HPDE6-E6E7 (cell line): Measurements from ENCODE around the gene RASGEF1C.
A peak's percentile ranks its signal among the peaks of the same experiment; 100 is the strongest.

ENCODE experiments used
- DNase-seq: peaks from one replicate; pipeline ENCODE4 v3.0.0; 2011; ENCODE audit warnings: missing footprints; ENCODE audit errors: extremely low spot score

Gene RASGEF1C

DNA sequence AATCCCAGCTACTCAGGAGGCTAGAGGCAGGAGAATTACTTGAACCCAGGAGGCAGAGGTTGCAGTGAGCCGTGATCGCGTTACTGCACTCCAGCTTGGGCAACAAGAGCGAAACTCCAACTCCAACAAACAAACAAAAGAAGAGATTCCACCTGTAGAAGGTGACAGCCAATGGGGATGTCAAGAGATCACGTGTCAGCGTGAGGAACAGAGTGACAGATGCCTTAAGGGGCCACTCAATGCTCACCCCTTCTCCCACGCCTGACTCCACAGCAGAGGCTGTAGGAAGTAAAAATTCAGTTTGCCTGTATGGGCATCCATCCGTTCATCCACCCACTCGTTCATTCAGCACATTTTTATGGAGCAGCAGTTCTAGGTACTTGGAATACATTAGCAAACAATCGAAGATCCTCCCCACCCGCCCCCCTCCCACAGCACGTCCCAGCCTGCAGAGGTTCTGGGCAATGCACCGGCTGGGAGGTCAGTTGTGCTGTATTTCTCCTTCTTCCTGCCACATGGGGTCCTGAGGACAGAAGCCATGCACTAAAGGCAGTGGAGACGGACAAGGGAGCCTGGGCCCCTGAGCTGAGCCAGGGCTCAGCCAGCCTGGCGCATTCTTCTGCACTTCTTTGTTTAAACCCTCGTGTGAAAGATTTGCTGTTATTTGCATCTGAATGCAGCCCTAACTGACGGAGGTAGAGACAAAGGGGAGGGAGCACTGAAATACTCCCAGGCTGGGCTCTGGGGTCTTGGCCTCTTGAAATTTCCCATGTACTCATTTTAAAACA is 126.2 kb downstream of the RASGEF1C start:
- DNase-seq: no peak

DNA sequence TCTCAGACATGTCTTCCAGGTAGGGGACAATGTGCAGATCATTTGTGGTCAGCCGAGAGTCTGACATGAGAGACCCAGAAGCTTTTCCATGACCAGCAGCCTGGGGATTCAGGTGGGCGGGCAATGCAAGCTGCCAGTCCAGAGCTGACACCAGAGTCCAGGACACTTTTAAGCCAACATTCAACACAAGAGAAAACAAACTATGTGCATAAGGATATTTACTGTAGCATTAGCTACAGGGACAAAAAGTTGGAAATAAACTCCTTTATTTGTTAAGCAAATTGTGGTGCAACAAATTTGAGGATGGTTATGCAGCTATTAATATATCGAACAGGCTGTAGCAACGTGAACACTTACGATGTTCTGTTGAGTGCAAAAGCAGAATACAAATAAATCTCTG is 127.5 kb downstream of the RASGEF1C start:
- DNase-seq: no peak

DNA sequence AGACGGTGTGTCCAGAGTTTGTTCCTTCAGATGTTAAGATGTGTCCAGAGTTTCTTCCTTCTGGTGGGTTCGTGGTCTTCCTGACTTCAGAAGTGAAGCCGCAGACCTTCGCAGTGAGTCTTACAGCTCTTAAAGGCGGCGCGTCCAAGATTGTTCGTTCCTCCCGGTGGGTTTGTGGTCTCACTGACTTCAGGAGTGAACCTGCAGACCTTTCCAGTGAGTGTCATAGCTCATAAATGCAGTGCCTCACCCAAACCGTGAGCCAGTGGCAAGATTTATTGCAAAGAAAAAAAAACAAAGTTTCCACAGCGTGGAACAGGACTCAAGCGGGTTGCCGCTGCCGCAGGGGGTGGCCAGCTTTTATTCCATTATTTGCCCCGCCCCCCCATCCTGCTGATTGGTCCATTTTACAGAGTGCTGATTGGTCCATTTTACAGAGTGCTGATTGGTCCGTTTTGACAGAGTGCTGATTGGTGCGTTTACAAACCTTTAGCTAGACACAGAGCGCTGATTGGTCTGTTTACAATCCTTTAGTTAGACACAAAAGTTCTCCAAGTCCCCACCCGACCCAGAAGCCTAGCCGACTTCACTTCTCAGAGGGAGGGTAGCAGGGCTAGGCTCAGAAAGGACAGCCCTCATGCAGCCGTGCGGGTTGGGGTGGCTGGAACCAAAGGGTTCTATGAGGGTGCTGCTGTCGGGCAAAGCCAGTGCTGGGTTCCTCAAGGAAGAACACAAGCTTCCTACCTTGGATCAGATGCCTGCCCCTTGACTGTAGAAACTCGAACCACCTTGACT is 128.3 kb downstream of the RASGEF1C start:
- DNase-seq: no peak

DNA sequence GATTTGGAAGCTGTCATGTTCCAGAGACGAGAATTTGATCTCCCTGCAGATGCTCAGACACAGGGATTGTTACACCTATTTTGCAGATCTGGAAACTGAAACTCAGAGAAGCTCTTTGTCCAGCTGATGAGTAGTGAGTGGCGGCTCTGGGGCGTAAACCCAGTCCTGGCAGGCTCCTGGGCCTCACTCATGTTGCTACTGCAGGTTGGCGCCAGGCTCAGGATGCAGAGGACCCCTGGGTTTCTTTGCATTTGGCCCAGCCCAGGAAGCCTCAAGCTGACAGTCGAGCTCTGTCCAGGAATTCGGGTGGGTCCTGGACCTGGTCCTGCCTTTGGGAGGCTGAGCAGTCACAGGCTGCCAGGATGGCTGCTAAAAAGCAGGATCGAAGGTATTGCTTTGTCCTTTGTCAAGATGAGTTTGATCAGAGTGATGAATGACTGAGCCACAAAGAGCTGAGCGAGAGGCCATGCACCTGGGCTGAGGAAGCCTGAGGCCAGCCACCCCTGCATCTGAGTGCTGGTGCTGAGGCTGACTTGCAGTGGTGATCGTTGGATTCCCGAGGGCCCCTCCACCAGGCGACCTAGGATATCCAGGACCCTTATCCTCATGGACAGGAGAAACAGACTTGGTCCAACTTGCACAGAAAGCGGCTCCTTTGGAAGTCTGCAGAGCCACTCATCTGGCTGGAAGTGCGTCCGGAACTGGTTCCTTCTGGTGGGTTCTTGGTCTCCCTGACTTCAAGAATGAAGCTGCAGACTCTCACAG is 129.1 kb downstream of the RASGEF1C start:
- no peak for DNase-seq

DNA sequence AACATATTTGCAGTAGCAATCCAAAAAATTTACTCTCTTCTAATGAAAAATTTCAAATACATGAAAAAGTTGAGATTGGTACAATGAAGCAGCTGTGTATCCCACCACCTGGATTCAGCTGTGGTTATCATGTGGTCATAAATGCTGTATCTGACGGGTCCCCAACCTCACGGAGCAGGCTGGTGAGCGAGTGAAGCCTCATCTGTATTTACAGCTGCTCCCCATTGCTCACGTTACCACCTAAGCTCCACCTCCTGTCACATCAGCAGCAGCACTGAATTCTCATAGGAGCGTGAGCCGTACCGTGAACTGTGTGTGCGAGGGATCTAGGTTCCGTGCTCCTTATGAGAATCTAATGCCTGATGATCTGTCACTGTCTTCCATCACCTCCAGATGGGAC is 130.7 kb downstream of the RASGEF1C start:
- no peak for DNase-seq

DNA sequence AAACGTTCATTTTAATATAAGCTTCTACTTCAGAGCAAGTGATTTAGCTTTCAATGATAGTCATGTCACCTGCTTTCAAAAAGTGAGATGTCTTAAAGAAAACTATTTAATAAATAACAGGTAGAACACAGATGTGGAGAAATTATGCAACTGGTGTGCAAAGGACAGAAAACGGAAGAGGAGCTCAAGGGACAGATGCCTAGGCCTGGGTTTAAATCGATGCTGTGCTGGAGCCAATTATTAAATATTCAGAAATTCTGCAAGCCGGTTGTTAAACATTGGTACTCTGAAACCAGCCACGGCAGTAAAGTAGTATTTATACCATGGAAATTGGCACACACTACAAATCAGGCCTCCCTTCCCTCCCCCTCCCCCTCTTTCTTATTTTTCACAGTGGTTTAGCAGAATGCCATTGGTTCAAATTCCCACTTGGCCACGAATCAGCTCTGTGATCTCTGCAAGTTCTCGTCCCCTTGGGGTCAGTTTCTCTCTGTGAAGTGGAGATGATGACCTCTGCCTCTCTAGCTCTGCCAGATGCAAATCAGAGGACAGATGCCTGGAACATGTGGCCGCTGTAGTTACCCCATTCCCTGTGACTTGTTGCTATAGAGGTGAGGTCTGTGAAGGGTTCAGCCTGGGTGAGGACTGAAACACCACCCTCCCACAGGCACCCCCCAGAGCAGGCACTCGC is 131.3 kb downstream of the RASGEF1C start:
- DNase-seq: no peak

DNA sequence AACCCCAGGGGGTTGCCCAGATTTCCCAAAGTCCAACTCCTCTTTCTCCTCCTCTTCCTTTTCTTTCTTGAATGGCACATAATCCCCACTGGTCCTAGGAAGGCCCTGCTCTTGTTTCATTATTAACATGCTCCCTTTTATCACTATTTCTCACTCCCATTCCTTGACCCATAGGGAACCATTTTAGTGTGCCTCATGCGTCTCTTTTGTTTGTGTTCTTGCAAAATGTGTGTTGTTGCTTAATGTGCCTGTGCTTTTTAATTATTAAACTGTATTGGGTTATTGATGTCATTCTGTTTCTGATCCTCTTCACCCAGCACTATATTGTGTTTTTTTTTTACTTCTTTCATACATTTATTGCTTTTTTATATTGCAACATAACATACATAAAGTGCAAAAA is 133.3 kb downstream of the RASGEF1C start:
- DNase-seq: no peak

DNA sequence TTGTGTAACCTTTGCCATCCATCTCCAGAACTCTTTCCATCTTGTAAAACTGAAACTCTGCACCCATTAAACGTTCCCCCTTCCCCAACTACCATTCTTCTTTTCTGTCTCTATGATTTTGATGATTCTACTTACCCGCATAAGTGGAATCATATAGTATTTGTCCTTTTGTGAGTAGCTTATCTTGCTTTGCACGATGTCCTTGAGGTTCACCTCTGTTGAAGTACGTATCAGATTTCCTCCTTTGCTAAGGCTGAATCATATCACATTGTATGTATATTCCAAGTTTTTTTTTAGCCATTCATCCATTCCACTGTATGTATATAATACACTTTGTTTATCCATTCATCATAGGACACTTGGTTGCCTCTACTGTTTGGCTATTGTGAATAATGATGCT is 134.5 kb downstream of the RASGEF1C start:
- no peak for DNase-seq

DNA sequence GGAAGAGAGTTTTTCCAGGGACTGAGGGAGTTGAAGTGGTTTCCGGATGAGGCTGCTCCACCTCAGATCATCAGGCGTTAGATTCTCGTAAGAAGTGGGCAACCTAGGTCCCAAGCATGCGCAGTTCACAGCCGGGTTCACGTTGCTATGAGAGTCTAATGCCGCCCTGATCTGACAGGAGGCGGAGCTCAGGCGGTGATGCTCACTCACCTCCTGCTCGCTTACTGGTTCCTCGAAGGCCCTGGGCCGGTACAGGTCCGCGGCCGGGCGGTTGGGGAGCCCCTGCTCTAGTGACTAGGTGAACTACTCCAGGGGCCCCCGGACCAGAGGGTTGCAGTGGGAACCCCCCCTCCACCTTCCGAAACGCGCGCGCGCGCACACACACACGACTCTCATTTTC is 136.5 kb downstream of the RASGEF1C start:
- no peak for DNase-seq

DNA sequence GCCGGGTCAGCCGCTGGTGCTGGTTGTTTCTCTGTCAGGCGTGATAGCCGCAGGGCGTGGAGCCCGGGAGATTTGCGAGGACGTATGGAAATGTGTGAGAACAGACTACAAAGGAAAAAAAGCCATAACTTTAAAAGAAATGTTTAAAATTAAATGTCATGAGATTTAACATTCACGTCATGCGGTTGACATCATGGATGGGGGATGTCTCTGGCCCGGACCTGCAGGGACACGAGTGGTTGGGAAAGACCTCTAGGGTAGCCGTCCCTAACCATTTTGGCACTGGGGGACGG is 136.8 kb downstream of the RASGEF1C start:
- no peak for DNase-seq

DNA sequence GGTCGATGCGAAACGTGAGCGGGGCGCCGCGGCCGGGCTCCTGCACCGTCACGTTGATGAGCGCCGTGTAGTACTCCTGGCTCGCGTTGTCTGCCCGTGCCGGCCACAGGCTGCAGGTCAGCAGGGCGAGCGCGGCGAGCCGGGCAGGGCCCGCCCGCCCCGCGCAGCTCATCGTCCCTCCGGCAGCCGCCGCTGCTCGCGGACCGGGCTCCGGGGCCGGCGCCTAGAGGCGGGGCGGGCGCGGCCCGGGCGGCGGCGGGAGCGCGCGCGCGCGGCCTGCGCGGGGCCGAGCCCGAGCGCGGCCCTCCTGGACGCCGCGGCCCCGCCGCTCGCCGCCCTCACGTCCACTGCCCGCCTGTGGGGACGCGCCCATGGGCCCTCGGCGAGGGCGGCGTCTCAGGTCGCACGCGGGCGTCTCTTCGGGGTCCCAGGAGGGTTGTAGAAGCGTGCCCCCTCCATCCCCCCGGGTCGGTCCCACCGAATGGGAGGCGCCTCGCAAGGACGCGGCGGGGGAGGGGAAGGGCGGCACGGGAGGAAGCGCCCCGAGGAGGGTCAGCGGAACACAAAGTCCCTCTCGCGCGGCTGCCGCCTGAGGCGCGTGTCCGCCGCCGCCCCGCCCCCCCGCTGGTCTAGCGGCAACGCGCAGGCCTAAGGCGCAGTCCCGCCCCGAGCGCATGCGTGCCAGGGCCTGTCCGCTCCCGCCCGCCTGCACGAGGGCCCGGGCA is 137.3 kb downstream of the RASGEF1C start, which contains the start of gene RNF130:
Gene RNF130, minus strand, starts transcription at position 229 of the 725 bp plus-strand sequence. Its CDS starts 57 bp downstream, at position 172.
- peak; percentile 88 for DNase-seq

DNA sequence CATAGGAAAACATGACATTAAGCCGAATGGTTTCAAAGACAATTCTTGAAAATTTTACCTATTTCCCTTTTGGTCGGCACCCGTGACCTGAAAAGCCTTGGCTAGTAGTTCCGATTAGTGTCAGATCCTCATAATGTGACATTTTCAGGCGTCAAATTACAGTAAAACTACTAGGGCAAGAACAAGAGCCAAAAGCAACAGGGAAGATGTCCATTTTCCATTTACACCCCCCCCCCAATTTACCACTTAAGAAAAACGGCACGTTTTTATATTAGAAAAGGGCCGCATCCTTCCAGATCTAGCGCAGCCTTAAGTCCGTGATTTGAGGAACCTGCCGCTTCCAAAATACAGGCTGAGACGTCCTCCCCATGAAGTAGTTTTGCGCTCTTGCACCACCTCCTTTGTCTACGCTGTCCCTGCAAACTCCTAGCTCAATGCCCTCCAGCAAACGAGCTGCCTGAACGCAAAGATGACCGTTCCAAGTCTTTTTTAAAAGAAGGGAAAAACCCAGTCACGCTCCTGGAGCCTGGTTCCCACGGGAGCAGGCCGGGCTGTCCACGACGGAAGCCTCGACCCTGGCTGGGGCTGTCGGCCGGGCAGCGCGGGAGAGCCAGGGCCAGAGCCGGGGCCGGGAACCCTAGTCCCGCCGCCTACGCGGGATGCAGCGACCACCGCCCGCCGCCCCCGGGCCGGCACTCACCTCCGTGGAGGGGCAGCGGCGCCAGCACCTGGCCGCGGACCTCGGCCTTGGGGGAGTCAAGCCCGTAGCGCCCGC is 138.1 kb downstream of the RASGEF1C start:
- DNase-seq: peak; percentile 15

DNA sequence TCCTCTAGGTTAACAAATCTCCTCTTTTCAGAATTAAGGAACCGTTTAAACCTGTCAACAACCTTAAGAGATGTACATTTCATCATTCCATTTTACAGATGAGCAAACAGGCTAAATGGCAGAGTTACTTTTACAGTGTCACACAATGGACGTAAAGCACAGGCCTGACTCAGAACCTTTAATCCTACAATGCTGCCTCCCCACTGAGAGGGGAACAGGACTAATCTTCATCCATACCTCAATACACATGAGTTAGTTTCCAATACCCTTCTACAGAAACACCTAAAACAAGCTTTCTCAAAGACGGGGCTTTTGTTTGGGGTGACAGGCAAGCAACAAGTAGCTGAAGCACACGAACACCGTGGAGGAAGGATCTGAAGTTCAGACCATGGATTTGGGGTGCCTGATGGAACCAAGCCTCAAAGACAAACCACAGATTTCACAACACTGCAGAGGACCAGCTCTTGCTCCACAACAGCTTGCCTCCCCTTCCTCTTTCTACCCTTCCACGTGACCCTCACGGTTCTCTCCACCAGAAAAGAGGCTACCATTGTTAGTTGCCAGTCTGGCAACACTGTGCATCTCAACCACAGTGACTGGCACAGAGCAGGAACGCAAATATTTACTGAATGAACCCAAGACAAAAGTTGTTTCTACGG is 139.3 kb downstream of the RASGEF1C start:
- no peak for DNase-seq

DNA sequence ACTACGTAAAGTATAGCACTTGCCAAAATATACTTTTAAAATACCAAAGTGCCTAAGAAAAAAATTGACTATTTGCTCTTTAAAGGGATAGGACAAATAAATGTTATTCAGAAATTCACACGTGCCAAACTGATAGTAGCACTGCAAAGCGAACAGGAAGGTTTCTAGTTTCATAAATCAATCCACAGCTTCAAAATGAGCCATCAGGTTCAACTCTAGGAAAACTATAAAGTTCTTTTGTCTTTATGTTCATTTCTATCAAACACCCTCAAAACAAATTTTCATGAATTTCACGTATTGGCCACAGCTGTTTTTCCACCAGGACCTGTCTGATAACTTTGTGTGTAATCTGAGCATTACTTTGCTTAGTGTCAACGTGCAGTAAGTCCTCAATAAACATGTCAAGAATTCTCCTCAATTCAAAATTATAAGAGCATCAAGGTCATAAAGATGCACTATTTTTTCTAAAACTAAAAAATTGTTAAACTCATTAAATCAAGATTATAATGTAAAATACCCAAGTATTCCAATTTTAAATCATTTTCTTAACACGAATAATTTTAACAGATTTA is 140.4 kb downstream of the RASGEF1C start:
- no peak for DNase-seq

DNA sequence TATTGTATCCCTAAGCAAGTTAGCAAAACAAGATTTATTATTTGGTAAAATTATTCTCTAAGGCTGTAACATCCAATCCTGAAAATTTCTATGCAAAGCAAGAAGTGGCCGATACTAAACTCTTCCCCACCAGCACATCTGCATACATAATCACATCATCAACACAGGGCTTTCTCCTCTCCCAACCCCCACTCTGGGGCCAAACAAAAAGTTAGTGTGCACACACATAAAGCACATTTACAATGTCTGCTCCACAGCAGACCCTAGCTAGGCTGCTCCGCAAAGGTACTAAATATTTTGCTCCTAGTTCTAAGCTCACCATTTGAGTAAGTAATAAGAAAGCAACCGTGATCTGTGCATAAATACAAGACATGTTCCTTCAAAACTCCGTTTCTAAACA is 141.0 kb downstream of the RASGEF1C start:
- no peak for DNase-seq

DNA sequence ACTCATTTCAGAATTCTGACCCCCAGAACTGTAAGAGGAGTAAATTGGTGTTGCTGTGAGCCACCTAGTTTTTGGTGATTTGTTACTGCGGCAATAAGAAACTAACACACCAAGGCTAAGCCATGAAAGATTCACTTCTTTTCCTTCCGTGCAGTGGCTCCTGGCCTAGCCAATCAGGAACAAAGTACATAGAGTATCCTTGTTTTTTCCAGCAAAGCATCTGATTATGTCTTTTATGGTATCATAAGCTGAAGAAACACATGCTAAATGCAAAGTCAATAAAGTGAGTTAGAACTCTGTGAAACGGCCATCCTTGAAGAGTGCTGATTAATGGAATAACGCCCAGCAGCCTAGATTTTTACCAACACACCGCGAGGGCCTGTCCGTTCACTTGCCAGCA is 148.8 kb downstream of the RASGEF1C start:
- no peak for DNase-seq

DNA sequence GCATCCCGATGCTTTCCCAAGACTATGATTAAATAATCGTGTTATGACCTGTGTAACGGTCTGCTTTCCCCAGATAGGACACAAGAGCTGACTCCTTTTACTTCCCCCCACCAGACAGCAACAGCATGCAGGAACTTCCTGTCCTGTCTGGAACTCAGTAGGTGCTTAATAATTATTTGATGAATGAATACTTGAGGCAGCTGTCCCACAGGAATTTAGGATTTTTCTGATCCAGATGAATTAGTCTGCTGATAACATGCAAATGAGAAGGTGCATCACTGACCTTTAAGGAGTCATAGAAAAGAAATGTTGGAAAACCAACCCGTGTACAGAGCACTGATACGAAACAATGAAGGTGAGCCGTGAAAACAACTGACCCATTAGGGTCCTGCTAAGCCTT is 149.7 kb downstream of the RASGEF1C start:
- DNase-seq: no peak

DNA sequence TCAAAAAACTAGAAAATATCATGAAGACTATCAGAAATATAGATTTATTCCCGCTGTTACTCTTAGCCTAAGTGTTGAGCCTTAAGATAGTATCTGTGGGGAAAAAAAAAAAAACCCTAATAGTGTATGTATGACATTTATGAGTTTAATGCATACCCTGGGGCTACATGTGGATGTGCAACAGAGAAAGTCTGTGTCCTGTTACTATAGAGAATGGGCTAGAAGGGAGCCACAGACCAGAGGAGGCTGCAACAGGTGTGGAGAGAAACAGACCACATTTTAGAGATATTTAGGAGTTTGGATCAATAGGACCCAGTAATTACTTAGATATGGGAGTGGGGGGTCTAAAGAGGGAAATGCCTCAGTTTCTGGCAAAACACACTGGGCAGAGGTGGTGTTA is 152.9 kb downstream of the RASGEF1C start:
- no peak for DNase-seq

DNA sequence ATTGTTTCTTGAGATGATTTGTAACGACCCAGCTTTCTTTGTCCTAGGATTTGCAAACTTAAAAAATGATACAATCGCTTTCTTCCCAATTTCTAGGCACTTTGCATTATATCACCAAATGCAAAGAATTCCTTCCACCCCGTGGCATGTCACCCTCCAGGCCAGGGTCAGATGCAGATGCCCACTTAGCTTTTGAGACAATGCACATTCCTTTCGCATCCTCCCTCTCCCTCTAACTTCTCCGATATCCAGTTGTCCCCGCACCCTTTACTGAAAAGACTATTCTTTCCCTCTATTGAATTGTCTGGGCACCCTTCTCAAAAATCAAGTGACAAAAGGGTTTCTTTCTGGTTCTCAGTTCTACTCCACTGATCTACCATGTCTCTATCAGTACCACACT is 154.8 kb downstream of the RASGEF1C start:
- DNase-seq: no peak
